HepG2 (cell line): Measurements from ENCODE around the gene IFIT2. TPM values are rescaled to one million over a fixed set of nuclear protein-coding genes. Genes with fewer than 3 reads are reported as not detected.

Experiments used
- ATAC-seq: fragments of 200-7000 bp; cut with Tn5 transposase; 3 replicates; pipeline ENCODE4 v1.9.1; 2020; ENCODE audit warnings: mild to moderate bottlenecking, moderate library complexity
- BruUV-seq: library from RNA; stranded (reverse); fragments of 400-500 nt; replicated peaks from 2 replicates; lab custom pipeline; 2021; lab: Mats Ljungman, UMichigan
- CTCF ChIA-PET: fragments of 300-600 bp; formaldehyde crosslinking; extraction: SDS; loops from one replicate; lab custom pipeline; 2021; ENCODE audit warnings: low total read pairs, inconsistent platforms, low intra/inter-chr PET ratio; lab: Yijun Ruan, JAX
- POLR2A ChIA-PET: fragments of 350-600 bp; sonication (Branson Sonifier 250); formaldehyde crosslinking; loops from one replicate; lab custom pipeline; 2020; ENCODE audit warnings: antibody characterized with exemption, inconsistent platforms; lab: Yijun Ruan, JAX
- DNase-seq: peaks from one replicate; pipeline ENCODE4 v3.0.0-alpha.2; 2015; ENCODE audit warnings: low spot score
- FAIRE-seq: peaks from 3 replicates; lab custom pipeline; 2011; peaks lifted over from hg19 to GRCh38; lab: Jason Lieb, UNC
- H2AFZ ChIP-seq: one replicate; pipeline ENCODE4 v1.6.1; 2011; ENCODE audit warnings: low read length, inconsistent platforms
- H3K27ac ChIP-seq: fragments of 300-600 bp; 3 replicates; pipeline ENCODE4 v1.8.0; 2011; ENCODE audit warnings: mixed run types, mild to moderate bottlenecking, mixed read lengths, low read length, inconsistent platforms; ENCODE audit not compliant: insufficient read depth; ENCODE audit errors: extremely low read length
- H3K27me3 ChIP-seq, 2 experiments: fragments of 200-600 bp in 1 of 2; 2 replicates in 1 of 2; 3 replicates in 1 of 2; pipeline versions ENCODE4 v1.6.0 to v1.8.0; 2011; ENCODE audit warnings: low read length in 2 of 2, mild to moderate bottlenecking in 2 of 2, moderate library complexity in 2 of 2, inconsistent platforms in 1 of 2; ENCODE audit not compliant: insufficient read depth in 2 of 2, control insufficient read depth in 1 of 2
- H3K36me3 ChIP-seq, 2 experiments: fragments of 200-600 bp in 1 of 2; replicated peaks in 1 of 2; 2 replicates in 1 of 2; 3 replicates in 1 of 2; pipeline versions ENCODE4 v1.5.1 to v1.8.0; 2011; ENCODE audit warnings: low read length in 2 of 2, inconsistent platforms in 1 of 2; ENCODE audit not compliant: insufficient read depth in 2 of 2, control insufficient read depth in 1 of 2
- H3K4me1 ChIP-seq: 2 replicates; pipeline ENCODE4 v1.5.1; 2012; ENCODE audit warnings: low read length, inconsistent platforms; ENCODE audit not compliant: insufficient read depth
- H3K4me2 ChIP-seq: 2 replicates; pipeline ENCODE4 v1.6.0; 2011; ENCODE audit warnings: low read depth, low read length, inconsistent platforms
- H3K4me3 ChIP-seq, 3 experiments: fragments of 200-600 bp in 1 of 3; sonication (generic), shearing (Covaris generic) in 1 of 3; replicated peaks in 1 of 3; 2 replicates each; pipeline ENCODE4 v1.5.1; 2011 to 2016; ENCODE audit warnings: low read length in 3 of 3, inconsistent platforms in 2 of 3, low read depth in 2 of 3, mild to moderate bottlenecking in 2 of 3, control low read depth in 1 of 3, mixed read lengths in 1 of 3; ENCODE audit not compliant: insufficient read depth in 1 of 3
- H3K79me2 ChIP-seq: one replicate; pipeline ENCODE4 v1.6.1; 2011; ENCODE audit warnings: low read length, inconsistent platforms; ENCODE audit not compliant: insufficient read depth
- H3K9ac ChIP-seq: 2 replicates; pipeline ENCODE4 v1.6.0; 2011; ENCODE audit warnings: mild to moderate bottlenecking, low read depth, low read length, inconsistent platforms; ENCODE audit not compliant: insufficient read depth
- H3K9me3 ChIP-seq: 2 replicates; pipeline ENCODE4 v1.5.1; 2012; ENCODE audit warnings: mild to moderate bottlenecking, low read length
- H4K20me1 ChIP-seq: 2 replicates; pipeline ENCODE4 v1.6.0; 2011; ENCODE audit warnings: inconsistent platforms, mild to moderate bottlenecking, low read length, moderate library complexity; ENCODE audit not compliant: insufficient read depth
- FOXC1 ChIP-seq: sonication (generic); formaldehyde crosslinking; IDR thresholded peaks from 2 replicates; pipeline ENCODE4 v1.8.0; 2022; ENCODE audit warnings: mild to moderate bottlenecking, missing genetic modification reagents, borderline replicate concordance
- FUBP1 ChIP-seq: sonication (generic); formaldehyde crosslinking; IDR thresholded peaks from 2 replicates; pipeline ENCODE4 v1.5.1; 2020; ENCODE audit warnings: missing genetic modification reagents, mild to moderate bottlenecking, borderline replicate concordance
- HNF1B ChIP-seq: sonication (generic); formaldehyde crosslinking; IDR thresholded peaks from 2 replicates; pipeline ENCODE4 v1.5.1; 2020; ENCODE audit warnings: mild to moderate bottlenecking, moderate library complexity, missing genetic modification reagents
- TP53 ChIP-seq: sonication (generic); formaldehyde crosslinking; conservative IDR thresholded peaks from 2 replicates; pipeline ENCODE4 v1.4.0; 2020; ENCODE audit warnings: missing genetic modification reagents
- ZNF414 ChIP-seq: sonication (generic); formaldehyde crosslinking; IDR thresholded peaks from 2 replicates; pipeline ENCODE4 v1.5.0; 2020; ENCODE audit warnings: missing genetic modification reagents
- ZNF720 ChIP-seq: sonication (generic); formaldehyde crosslinking; IDR thresholded peaks from 2 replicates; pipeline ENCODE4 v1.4.0; 2020; ENCODE audit warnings: missing genetic modification reagents
- WGBS: methylation state at CpG from one replicate; pipeline ENCODE4 v1.1.6; 2017; ENCODE audit warnings: low lambda C conversion rate; 5-methylcytosine and 5-hydroxymethylcytosine counted together
- in situ Hi-C: cut with HindIII; loops from 2 replicates; pipeline ENCODE4 v1.10.0; 2017; ENCODE audit warnings: low pct_unique_long_range_greater_than_20kb; ENCODE audit not compliant: extremely low pct_ligation_motif_present
- intact Hi-C: fragments of 100-400 bp; cut with micrococcal nuclease; formaldehyde crosslinking; loops from one replicate; pipeline ENCODE4 v1.10.0; 2022; ENCODE audit not compliant: unreplicated experiment
- polyA plus RNA-seq, 8 experiments: library from polyadenylated mRNA; depleted of rRNA in 3 of 8; stranded (reverse) in 7 of 8; unstranded in 1 of 8; fragments of >200 nt; fragmentation: Illumina TruSeq in 4 of 8; extraction: Trizol in 4 of 8; gene quantifications; 2 replicates each; pipeline versions ENCODE4 v1.2.1 to v1.2.3, GENCODE V29; 2011 to 2016; ENCODE audit warnings: low read depth in 4 of 8, missing spikeins in 1 of 8, mixed read lengths in 1 of 8; ENCODE audit not compliant: insufficient read depth in 1 of 8
- total RNA-seq, 5 experiments: library from RNA; depleted of rRNA; stranded (reverse); fragments of >200 nt; fragmentation: Illumina TruSeq; extraction: Trizol; gene quantifications; 2 replicates each; pipeline ENCODE4 v1.2.3, GENCODE V29; 2016; ENCODE audit warnings: low read depth in 1 of 5
- TF ChIP-seq, protein P1 (sequence below): sonication (generic); formaldehyde crosslinking; IDR thresholded peaks from 2 replicates; pipeline ENCODE4 v1.9.0; 2021; ENCODE audit warnings: missing genetic modification reagents, borderline replicate concordance
- TF ChIP-seq, protein P2 (sequence below): sonication (generic); formaldehyde crosslinking; IDR thresholded peaks from 2 replicates; pipeline ENCODE4 v1.5.0; 2020; ENCODE audit warnings: mild to moderate bottlenecking, missing genetic modification reagents, borderline replicate concordance
- TF ChIP-seq, protein P3 (sequence below): IDR thresholded peaks from 2 replicates; pipeline ENCODE4 v1.6.1; 2016

The IFIT2 gene
- total and polyA plus RNA-seq, 2 of the 13 experiments (the other 11 are each of a cell fraction or from before 2014, with no cell fraction given) = 0.04 to 0.15 TPM

GRCh38 chr10:89351780-89352597 lies 50.1 kb downstream of the IFIT2 start:
- H4K20me1 ChIP-seq = no peaks in the 10 kb centered on the region
- H3K27ac ChIP-seq = peak overlapping the region; percentile 68
- H3K4me3 ChIP-seq = peak overlapping the region; percentile 30 to 56 (median 36); a peak in 5 of 6 replicates
- H3K9me3 ChIP-seq = no peaks in the 10 kb centered on the region
- peaks cover 63% of the 10 kb centered on the region for H3K4me1 ChIP-seq
- H3K4me2 ChIP-seq = peak overlapping the region; percentile 69
- ATAC-seq (peak; percentile 79), DNase-seq (peak; percentile 89), FAIRE-seq (peak; percentile 82)
- BruUV-seq = no TSS peak
- intact Hi-C loops (no loop called here), in situ Hi-C loops (no loop called here)
- no peaks in the 10 kb centered on the region for H3K36me3 ChIP-seq
- H2AFZ ChIP-seq = peak overlapping the region; percentile 66
- no peaks in the 10 kb centered on the region for H3K79me2 ChIP-seq
- CTCF ChIA-PET = no interaction called here
- H3K27me3 ChIP-seq = no peaks in the 10 kb centered on the region
- H3K9ac ChIP-seq = peak overlapping the region; percentile 52
- POLR2A ChIA-PET = interaction anchor here (0.7 to 3.5 kb wide), 10 partner anchors 14 to 292 kb away, joined by 3 to 17 read pairs (median 6); partner anchors contain the start of genes IFIT1, IFIT2 and IFIT3
- WGBS = 4% methylated on average over 12 of the region's 12 CpGs
- no peak for TF ChIP-seq FOXC1 (CRISPR knock-in tag)
- TF ChIP-seq ZNF720 (CRISPR knock-in tag) = no peak
- no peak for TF ChIP-seq TP53 (CRISPR knock-in tag)
- TF ChIP-seq, protein P1, sequence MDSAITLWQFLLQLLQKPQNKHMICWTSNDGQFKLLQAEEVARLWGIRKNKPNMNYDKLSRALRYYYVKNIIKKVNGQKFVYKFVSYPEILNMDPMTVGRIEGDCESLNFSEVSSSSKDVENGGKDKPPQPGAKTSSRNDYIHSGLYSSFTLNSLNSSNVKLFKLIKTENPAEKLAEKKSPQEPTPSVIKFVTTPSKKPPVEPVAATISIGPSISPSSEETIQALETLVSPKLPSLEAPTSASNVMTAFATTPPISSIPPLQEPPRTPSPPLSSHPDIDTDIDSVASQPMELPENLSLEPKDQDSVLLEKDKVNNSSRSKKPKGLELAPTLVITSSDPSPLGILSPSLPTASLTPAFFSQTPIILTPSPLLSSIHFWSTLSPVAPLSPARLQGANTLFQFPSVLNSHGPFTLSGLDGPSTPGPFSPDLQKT (CRISPR knock-in tag) = no peak
- TF ChIP-seq, protein P2, sequence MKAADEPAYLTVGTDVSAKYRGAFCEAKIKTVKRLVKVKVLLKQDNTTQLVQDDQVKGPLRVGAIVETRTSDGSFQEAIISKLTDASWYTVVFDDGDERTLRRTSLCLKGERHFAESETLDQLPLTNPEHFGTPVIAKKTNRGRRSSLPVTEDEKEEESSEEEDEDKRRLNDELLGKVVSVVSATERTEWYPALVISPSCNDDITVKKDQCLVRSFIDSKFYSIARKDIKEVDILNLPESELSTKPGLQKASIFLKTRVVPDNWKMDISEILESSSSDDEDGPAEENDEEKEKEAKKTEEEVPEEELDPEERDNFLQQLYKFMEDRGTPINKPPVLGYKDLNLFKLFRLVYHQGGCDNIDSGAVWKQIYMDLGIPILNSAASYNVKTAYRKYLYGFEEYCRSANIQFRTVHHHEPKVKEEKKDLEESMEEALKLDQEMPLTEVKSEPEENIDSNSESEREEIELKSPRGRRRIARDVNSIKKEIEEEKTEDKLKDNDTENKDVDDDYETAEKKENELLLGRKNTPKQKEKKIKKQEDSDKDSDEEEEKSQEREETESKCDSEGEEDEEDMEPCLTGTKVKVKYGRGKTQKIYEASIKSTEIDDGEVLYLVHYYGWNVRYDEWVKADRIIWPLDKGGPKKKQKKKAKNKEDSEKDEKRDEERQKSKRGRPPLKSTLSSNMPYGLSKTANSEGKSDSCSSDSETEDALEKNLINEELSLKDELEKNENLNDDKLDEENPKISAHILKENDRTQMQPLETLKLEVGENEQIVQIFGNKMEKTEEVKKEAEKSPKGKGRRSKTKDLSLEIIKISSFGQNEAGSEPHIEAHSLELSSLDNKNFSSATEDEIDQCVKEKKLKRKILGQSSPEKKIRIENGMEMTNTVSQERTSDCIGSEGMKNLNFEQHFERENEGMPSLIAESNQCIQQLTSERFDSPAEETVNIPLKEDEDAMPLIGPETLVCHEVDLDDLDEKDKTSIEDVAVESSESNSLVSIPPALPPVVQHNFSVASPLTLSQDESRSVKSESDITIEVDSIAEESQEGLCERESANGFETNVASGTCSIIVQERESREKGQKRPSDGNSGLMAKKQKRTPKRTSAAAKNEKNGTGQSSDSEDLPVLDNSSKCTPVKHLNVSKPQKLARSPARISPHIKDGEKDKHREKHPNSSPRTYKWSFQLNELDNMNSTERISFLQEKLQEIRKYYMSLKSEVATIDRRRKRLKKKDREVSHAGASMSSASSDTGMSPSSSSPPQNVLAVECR = peak; percentile 18; the same call in 1 of the 2 replicates
- TF ChIP-seq, protein P3, sequence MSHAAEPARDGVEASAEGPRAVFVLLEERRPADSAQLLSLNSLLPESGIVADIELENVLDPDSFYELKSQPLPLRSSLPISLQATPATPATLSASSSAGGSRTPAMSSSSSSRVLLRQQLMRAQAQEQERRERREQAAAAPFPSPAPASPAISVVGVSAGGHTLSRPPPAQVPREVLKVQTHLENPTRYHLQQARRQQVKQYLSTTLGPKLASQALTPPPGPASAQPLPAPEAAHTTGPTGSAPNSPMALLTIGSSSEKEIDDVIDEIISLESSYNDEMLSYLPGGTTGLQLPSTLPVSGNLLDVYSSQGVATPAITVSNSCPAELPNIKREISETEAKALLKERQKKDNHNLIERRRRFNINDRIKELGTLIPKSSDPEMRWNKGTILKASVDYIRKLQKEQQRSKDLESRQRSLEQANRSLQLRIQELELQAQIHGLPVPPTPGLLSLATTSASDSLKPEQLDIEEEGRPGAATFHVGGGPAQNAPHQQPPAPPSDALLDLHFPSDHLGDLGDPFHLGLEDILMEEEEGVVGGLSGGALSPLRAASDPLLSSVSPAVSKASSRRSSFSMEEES (CRISPR knock-in tag) = no peak
- TF ChIP-seq FUBP1 (CRISPR knock-in tag) = no peak
- TF ChIP-seq HNF1B (CRISPR knock-in tag) = 0 out of 2 replicates have a peak, but pooled peaks have one; percentile 14
- TF ChIP-seq ZNF414 (CRISPR knock-in tag) = no peak
